ENCODE measurements around the gene TXNDC15. TPM values are rescaled to one million over a fixed set of nuclear protein-coding genes. Genes with fewer than 3 reads are reported as not detected.
"Not testable (repeated sequence)": the region's sequence is repeated elsewhere in the genome, so short reads cannot be mapped to it uniquely, and the experiment has no call there.

Gene TXNDC15
- total RNA-seq, 1 experiment from 2014 or later, result 31.3 TPM

DNA sequence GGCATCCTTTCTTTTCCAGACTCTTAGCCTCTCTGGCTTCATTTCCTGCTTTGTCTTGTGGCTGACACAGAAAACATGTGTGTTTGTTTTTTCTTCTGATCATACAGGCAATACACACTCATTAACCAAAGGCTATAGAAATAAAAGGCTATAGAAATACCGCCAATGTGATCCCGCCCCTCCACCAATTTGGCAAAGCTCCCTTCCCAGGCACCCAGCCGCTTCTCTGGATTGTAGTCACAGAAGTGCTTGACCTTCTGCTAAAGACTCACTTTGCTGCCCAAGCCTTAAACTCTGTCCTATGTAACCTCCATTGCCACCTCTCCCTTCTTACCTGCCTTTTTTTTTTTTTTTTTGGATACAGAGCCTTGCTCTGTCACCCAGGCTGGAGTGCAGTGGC is 5.3 kb downstream of the TXNDC15 start:
- Histone ChIP-seq H3K23ac (ENCODE audit: insufficient read length, low read depth, low read length) (no peak overlapping the region), H3K4me2 (ENCODE audit: insufficient read depth, insufficient read length, low read length) (no peak overlapping the region), H3K4me1 (ENCODE audit: insufficient read depth, low read length) (no peaks in the 10 kb centered on the region), H3K23me2 (ENCODE audit: insufficient read length, low read depth, low read length, poor library complexity, severe bottlenecking) (peaks cover 6% of the 10 kb centered on the region), H3K27me3 (ENCODE audit: insufficient read depth, low read length) (no peaks in the 10 kb centered on the region), H2BK5ac (ENCODE audit: insufficient read length, low read length) (no peak overlapping the region), H3K18ac (ENCODE audit: insufficient read length, low read depth, low read length) (no peak overlapping the region), H4K91ac (ENCODE audit: insufficient read length, low read depth, low read length) (no peak overlapping the region), H3T11ph (ENCODE audit: low read length) (no peak overlapping the region), H4K5ac (ENCODE audit: insufficient read length, low read depth, low read length) (no peak overlapping the region), H3K14ac (ENCODE audit: insufficient read depth, low read length) (no peak overlapping the region), H3K9ac (ENCODE audit: extremely low read depth, insufficient read length, low read length) (no peak overlapping the region), H4K20me1 (ENCODE audit: control insufficient read depth, insufficient read depth, insufficient read length) (no peaks in the 10 kb centered on the region), H2AK5ac (ENCODE audit: insufficient read length, low read length) (no peak overlapping the region), H3K56ac (ENCODE audit: insufficient read length, low read depth, low read length) (no peak overlapping the region), H2BK120ac (ENCODE audit: low read depth, low read length, poor library complexity, severe bottlenecking) (no peak overlapping the region), H3K9me3 (ENCODE audit: control insufficient read depth, low read depth, low read length) (no peaks in the 10 kb centered on the region), H3K79me2 (ENCODE audit: insufficient read depth, low read length) (no peaks in the 10 kb centered on the region), H3K4ac (ENCODE audit: low read depth, low read length) (no peak overlapping the region), H3K27ac (ENCODE audit: insufficient read length, low read depth, low read length) (no peak overlapping the region), H2BK12ac (ENCODE audit: insufficient read length, low read depth, low read length) (no peak overlapping the region), H4K8ac (replicated peaks; ENCODE audit: insufficient read length, low read depth, low read length) (no peak overlapping the region), H2AFZ (ENCODE audit: low read length) (no peak overlapping the region), H3K79me1 (ENCODE audit: insufficient read depth, low read depth, low read length, poor library complexity, severe bottlenecking) (no peaks in the 10 kb centered on the region), H2BK15ac (ENCODE audit: low read depth, low read length) (no peak overlapping the region), H2BK20ac (ENCODE audit: low read depth, low read length, poor library complexity, severe bottlenecking) (no peak overlapping the region)
- peaks cover 16 to 18% of the 10 kb centered on the region in 2 experiments for H3K4me1 Mint-ChIP-seq
- DNase-seq, result no peak
- peaks cover 0 to 5% of the 10 kb centered on the region in 2 experiments; a peak in 4 of 5 replicates for H3K9me3 Mint-ChIP-seq
- no peak overlapping the region for H3K4me3 Mint-ChIP-seq
- WGBS (ENCODE audit: extremely low coverage, insufficient read length, low lambda C conversion rate), result no CpG with 5 or more reads among the region's 3 CpGs
- peaks cover 4 to 9% (median 5%) of the 10 kb centered on the region in 3 experiments; a peak in 5 of 7 replicates for H3K36me3 Mint-ChIP-seq (ENCODE audit: insufficient read depth in 1 of 3, low read depth in 3 of 3)
- no peaks in the 10 kb centered on the region for H3K27me3 Mint-ChIP-seq (ENCODE audit: low read depth)
- TF ChIP-seq CTCF (conservative IDR thresholded peaks at IDR 0.05), result no peak
- no peak overlapping the region for H3K27ac Mint-ChIP-seq

DNA sequence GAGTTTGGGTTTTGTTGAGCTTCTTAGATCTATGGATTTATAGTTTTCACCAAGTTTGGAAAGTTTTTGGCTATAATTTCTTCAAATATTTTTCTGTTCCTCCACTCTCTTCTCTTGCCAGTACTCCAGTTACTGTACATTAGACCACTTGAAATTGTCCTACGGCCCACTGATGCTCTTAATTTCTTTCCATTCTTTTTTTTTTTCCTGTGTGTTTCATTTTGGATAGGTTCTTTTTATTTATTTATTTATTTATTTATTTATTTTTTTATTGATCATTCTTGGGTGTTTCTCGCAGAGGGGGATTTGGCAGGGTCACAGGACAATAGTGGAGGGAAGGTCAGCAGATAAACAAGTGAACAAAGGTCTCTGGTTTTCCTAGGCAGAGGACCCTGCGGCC is 6.8 kb downstream of the TXNDC15 start:
- H2BK120ac ChIP-seq (ENCODE audit: low read depth, low read length, poor library complexity, severe bottlenecking); H3K27me3 ChIP-seq (ENCODE audit: insufficient read depth, low read length); H3K14ac ChIP-seq (ENCODE audit: insufficient read depth, low read length); H4K91ac ChIP-seq (ENCODE audit: insufficient read length, low read depth, low read length); H3K9ac ChIP-seq (ENCODE audit: extremely low read depth, insufficient read length, low read length); H2BK5ac ChIP-seq (ENCODE audit: insufficient read length, low read length); H3K4me2 ChIP-seq (ENCODE audit: insufficient read depth, insufficient read length, low read length); H2AK5ac ChIP-seq (ENCODE audit: insufficient read length, low read length); H3K27ac ChIP-seq (ENCODE audit: insufficient read length, low read depth, low read length); H3K4ac ChIP-seq (ENCODE audit: low read depth, low read length); H3K79me2 ChIP-seq (ENCODE audit: insufficient read depth, low read length); H4K20me1 ChIP-seq (ENCODE audit: control insufficient read depth, insufficient read depth, insufficient read length); H3K18ac ChIP-seq (ENCODE audit: insufficient read length, low read depth, low read length); H3K23me2 ChIP-seq (ENCODE audit: insufficient read length, low read depth, low read length, poor library complexity, severe bottlenecking); H3K27ac Mint-ChIP-seq; H3K23ac ChIP-seq (ENCODE audit: insufficient read length, low read depth, low read length); H3K9me3 Mint-ChIP-seq; H4K8ac ChIP-seq (replicated peaks; ENCODE audit: insufficient read length, low read depth, low read length); H3T11ph ChIP-seq (ENCODE audit: low read length); H2BK12ac ChIP-seq (ENCODE audit: insufficient read length, low read depth, low read length); H3K56ac ChIP-seq (ENCODE audit: insufficient read length, low read depth, low read length); DNase-seq; H3K9me3 ChIP-seq (ENCODE audit: control insufficient read depth, low read depth, low read length); H3K4me1 ChIP-seq (ENCODE audit: insufficient read depth, low read length); H4K5ac ChIP-seq (ENCODE audit: insufficient read length, low read depth, low read length); H3K27me3 Mint-ChIP-seq (ENCODE audit: low read depth); H3K36me3 Mint-ChIP-seq (ENCODE audit: insufficient read depth in 1 of 3, low read depth in 3 of 3); H2BK15ac ChIP-seq (ENCODE audit: low read depth, low read length); H3K4me3 Mint-ChIP-seq; H3K79me1 ChIP-seq (ENCODE audit: insufficient read depth, low read depth, low read length, poor library complexity, severe bottlenecking); H2BK20ac ChIP-seq (ENCODE audit: low read depth, low read length, poor library complexity, severe bottlenecking); H2AFZ ChIP-seq (ENCODE audit: low read length): not testable (repeated sequence)
- H3K4me1 Mint-ChIP-seq, result peaks cover 9 to 12% of the 10 kb centered on the region in 2 experiments
- WGBS (ENCODE audit: extremely low coverage, insufficient read length, low lambda C conversion rate), result no CpG with 5 or more reads among the region's 3 CpGs
